Stimulated activated CD4-positive, alpha-beta T cell treated with anti-CD3 and anti-CD28 coated beads, Interleukin-15, amount 100 ng/mL, for 48 hours (primary cell): ENCODE measurements around the gene CCDC138.
A peak's percentile ranks its signal among the peaks of the same experiment; 100 is the strongest.
"Not testable (repeated sequence)": the region's sequence is repeated elsewhere in the genome, so short reads cannot be mapped to it uniquely, and the experiment has no call there.

Experiments
- DNase-seq, 2 donors: peaks; one replicate each; pipeline ENCODE4 v3.0.0-alpha.2; 2020; ENCODE audit warnings: low read depth in 2 of 2

Gene CCDC138, protein sequence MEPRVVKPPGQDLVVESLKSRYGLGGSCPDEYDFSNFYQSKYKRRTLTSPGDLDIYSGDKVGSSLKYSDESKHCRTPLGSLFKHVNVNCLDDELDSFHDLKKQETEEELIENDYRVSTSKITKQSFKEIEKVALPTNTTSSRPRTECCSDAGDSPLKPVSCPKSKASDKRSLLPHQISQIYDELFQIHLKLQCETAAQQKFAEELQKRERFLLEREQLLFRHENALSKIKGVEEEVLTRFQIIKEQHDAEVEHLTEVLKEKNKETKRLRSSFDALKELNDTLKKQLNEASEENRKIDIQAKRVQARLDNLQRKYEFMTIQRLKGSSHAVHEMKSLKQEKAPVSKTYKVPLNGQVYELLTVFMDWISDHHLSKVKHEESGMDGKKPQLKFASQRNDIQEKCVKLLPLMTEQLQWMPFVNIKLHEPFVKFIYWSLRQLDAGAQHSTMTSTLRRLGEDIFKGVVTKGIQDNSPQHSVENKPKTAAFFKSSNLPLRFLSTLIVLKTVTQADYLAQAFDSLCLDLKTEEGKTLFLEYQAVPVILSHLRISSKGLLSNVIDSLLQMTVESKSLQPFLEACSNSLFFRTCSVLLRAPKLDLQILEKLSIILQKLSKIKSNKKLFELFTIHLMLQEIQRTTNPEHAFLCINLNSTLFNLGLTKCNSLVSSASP

DNA sequence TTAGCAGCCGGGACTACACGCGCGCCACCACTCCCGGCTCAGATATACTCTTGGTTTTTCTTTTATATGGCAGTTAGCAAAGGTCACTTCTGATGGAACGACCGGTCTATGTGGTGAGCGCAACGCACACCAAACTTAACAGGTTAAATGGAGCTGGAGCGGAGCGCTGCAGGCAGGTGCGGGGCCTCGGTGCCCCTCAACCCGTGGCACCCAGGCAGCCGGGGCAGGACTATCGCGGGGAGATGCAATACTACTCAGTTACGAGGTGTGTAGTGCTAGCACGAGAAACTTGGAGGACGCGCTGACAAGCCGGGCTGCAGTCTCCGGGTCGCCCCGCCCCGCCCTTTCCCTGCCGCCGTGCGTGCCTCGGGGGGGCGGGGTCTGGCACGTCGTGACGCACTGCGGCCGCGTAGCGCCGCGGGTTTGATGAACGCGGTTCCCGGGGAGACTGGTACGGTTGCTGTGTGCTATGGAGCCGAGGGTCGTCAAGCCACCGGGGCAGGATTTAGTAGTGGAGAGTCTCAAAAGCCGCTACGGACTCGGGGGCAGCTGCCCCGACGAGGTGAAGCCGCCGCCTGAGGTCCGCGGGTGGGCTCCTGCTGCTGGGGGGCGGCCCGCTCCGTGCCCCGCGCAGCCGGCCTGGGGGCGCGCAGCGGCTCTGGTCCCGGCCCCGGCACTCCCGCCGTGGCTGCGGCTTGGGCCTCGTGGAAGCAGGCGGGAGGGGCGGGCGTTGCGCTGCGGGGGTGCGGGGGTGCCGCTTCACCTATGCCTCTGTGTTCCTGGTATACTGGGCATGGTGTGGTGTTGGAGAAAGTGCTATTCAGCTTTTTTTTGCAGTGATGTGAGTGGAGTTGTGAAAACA lies at the start of gene CCDC138:
TSS of gene CCDC138 (plus strand) at position 418 of the 862 bp plus-strand sequence. CDS start at position 470, 52 bp downstream.
- peak; percentile 83 to 91 for DNase-seq

GRCh38 chr2:108757973-108758372 lies 28.6 kb upstream of the CCDC138 start:
- DNase-seq = not testable (repeated sequence)

DNA sequence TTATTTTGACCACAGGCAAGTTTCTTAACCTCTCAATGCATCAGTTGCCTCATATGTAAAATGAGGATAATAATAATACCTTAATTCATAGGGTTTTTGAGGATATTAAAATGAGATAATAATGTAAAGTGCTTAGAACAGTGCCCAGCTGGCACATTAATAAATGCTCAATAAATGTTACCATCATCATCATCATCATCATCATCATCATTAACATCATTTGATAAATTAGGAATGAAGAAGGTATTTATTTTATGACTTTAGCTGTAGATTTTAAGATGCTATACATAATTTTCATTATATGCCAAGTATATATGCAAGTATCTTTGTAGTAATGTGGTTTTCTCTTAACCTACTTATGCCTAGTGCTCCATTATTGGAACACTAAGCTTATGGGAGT lies 24.0 kb upstream of the CCDC138 start:
- DNase-seq = not testable (repeated sequence)

- not testable (repeated sequence) for DNase-seq
Observed at GRCh38 chr2:108766671-108767070, 19.9 kb upstream of the CCDC138 start.

- not testable (repeated sequence) for DNase-seq
Observed at GRCh38 chr2:108767859-108768258, 18.7 kb upstream of the CCDC138 start.

GRCh38 chr2:108776475-108776874 lies 10.1 kb upstream of the CCDC138 start:
- DNase-seq = no peak

DNA sequence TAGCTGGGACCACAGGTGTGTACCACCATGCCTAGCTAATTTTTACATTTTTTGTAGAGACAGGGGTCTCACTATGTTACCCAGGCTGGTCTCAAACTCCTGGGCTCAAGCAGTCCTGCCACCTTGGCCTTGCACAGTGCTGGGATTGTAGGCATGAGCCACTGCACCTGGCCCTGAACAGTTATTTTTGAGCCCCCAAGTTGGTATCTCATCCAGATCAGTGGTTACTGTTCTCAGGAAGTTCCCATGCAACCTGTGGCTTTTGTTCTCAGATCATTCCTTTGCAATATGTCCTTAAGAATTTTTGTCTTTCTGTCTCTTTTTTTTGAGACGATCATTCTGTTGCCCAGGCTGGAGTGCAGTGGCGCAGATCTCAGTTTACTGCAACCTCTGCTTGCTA lies 7.7 kb upstream of the CCDC138 start:
- no peak for DNase-seq

- no peak for DNase-seq
Observed at GRCh38 chr2:108786008-108786353, 590 bp upstream of the CCDC138 start.

GRCh38 chr2:108787216-108787541 lies 608 bp downstream of the CCDC138 start:
- no peak for DNase-seq

GRCh38 chr2:108803045-108803736 lies 16.6 kb downstream of the CCDC138 start:
- no peak for DNase-seq

DNA sequence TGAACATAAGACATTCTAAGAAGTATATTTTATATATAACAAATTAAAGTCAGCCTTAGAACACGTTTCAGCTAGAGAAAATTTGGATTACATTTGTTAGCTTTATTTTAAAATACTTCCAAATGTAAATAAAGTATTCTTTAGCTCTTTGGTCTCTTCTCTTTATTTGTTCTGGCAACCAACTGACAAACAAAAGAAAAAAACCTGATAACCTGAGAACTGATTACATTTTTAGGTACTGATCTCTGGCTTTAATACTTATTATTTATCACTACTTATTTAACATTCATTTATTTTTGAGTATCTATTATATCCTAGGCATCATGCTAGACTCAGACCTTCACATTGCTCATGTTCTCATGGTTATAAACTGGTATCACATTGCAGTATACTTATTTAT lies 18.5 kb downstream of the CCDC138 start:
- DNase-seq = no peak

DNA sequence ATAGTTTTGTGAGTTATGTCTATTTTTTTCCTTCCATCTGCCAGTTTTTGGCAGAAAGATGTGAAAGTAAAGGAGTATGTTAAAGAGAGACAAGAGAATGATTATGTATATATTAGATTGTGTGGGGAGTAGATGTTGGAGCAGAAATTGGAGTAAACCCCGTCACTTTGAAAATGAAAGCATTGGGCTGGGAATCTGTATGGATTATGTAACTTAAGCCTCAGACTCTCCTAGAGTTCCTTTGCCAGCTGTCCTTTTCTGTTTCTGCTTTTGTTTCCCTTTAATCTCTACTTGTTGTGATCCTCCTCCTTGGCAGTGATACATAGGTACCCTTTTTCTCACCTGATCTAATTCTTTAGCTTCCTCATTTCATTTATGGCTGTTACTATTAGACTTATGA lies 19.2 kb downstream of the CCDC138 start:
- DNase-seq = no peak

- no peak for DNase-seq
Observed at GRCh38 chr2:108806371-108807113, 20.0 kb downstream of the CCDC138 start.

- no peak for DNase-seq
Observed at GRCh38 chr2:108809936-108810335, 23.4 kb downstream of the CCDC138 start.

- DNase-seq = no peak
Observed at GRCh38 chr2:108810993-108811957, 24.7 kb downstream of the CCDC138 start.

DNA sequence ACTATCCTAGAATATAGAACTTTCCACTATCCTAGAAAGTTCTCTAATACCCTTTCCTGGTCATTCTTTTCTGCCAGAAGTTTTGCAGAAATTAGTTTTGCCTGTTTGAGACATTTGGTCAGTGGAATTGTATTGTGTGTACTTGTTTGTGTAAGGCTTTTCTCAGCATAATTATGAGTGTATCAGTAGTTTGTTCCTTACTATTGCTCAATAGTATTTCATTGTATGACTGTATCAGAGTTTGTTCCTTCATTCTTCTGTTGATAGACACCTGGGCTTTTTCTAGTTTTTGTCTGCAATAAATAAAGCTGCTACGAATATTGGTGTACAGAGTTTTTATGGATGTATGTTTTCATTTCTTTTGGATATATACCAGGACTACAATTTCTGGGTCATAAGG lies 27.2 kb downstream of the CCDC138 start:
- no peak for DNase-seq

DNA sequence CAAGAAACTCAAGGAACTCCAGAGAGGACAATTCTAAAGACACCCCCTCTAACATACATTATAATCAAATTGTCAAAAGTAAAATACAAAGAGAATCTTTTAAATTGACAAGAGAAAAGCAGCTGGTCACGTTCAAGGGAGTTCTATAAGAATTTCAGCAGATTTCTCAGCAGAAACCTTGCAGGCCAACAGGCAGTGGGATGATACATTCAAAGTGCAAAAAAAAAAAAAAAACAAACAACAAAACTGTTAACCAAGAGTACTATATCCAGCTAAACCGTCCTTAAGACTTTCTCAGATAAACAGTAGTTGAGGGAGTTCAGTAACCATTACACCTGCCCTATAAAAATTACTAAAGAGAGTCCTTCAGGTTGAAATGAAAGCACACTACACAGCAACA lies 33.9 kb downstream of the CCDC138 start:
- no peak for DNase-seq

DNA sequence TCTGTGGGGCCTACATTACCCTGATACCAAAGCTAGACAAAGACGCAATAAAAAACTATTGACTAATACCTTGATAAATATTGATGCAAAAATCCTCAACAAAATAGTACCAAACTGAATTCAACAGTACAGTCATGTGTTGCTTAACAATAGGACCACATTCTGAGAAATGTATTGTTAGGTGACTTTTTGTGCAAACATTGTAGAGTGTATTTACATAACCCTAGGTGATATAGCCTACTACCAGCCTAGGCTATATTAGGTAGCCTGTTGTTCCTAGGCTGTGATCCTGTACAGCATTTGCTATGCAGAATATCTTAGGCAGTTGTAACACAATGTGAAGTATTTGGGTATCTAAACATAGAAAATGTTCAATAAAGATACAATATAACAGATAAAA lies 36.7 kb downstream of the CCDC138 start:
- DNase-seq = no peak

DNA sequence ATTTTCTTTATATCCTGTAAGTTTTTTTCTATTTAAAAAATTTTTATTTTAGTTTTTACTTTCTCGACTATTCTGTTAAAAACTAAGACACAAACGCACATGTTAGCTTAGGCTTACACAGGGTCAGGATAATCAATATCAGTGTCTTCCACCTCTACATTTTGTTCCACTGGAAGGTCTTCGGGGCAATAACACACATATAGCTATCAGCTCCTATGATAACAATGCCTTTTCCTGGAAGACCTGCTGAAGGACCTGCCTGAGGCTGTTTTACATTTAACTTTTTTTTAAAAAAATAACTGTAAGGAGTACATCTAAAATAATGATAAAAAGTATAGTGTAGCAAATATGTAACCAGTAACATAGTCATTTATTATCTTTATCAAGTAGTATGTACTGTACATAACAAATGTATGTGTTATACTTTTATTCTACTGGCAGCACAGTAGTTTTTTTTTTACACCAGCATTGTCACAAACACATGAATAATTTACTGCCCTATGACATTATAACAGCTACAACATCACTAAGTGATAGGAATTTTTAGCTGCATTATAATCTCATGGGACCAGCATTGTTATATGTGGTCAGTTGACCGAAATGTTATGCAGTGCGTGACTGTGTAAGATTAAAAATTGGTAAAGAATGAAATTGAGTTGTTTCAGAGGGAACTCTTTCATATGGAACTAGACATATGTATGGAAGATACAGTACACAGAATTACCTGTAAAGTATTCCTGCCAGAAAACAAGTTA lies 37.9 kb downstream of the CCDC138 start:
- no peak for DNase-seq
